SIG-M5 (cell line): ENCODE measurements around the gene TNN.

Experiments used
- DNase-seq: peaks from one replicate; lab custom pipeline; 2025; lab: John Stamatoyannopoulos, UW

The TNN gene

GRCh38 chr1:175116210-175116798, 48.7 kb downstream of the TNN start:
- DNase-seq, result no peak

- DNase-seq, result no peak
These were observed 49.3 kb downstream of the TNN start for GRCh38 chr1:175116903-175117302.

- no peak for DNase-seq
These were observed 51.0 kb downstream of the TNN start for GRCh38 chr1:175118375-175119367.

GRCh38 chr1:175120511-175120910, 52.9 kb downstream of the TNN start:
- no peak for DNase-seq

- no peak for DNase-seq
These were observed 57.2 kb downstream of the TNN start for GRCh38 chr1:175124861-175125260.

GRCh38 chr1:175126347-175126746, 58.7 kb downstream of the TNN start:
- DNase-seq, result no peak

GRCh38 chr1:175127565-175127964, 59.9 kb downstream of the TNN start:
- DNase-seq, result no peak

- no peak for DNase-seq
These were observed 60.9 kb downstream of the TNN start for GRCh38 chr1:175128523-175128922.

GRCh38 chr1:175129182-175129581, 61.5 kb downstream of the TNN start:
- DNase-seq, result no peak

- no peak for DNase-seq
These were observed 62.0 kb downstream of the TNN start for GRCh38 chr1:175129644-175129996.

GRCh38 chr1:175129997-175130648, 62.5 kb downstream of the TNN start:
- no peak for DNase-seq

- no peak for DNase-seq
These were observed 63.0 kb downstream of the TNN start for GRCh38 chr1:175130649-175131045.

GRCh38 chr1:175131095-175131494, 63.5 kb downstream of the TNN start:
- no peak for DNase-seq

GRCh38 chr1:175132436-175132835, 64.8 kb downstream of the TNN start:
- DNase-seq, result no peak

GRCh38 chr1:175133673-175134435, 66.2 kb downstream of the TNN start:
- DNase-seq, result no peak

GRCh38 chr1:175134500-175134899, 66.9 kb downstream of the TNN start:
- DNase-seq, result no peak

- no peak for DNase-seq
These were observed 68.6 kb downstream of the TNN start for GRCh38 chr1:175136246-175136645.

- no peak for DNase-seq
These were observed 69.7 kb downstream of the TNN start for GRCh38 chr1:175137369-175137768.

- no peak for DNase-seq
These were observed 70.9 kb downstream of the TNN start for GRCh38 chr1:175138579-175138978.

GRCh38 chr1:175145899-175146528, 78.4 kb downstream of the TNN start:
- DNase-seq, result no peak

- DNase-seq, result no peak
These were observed 79.0 kb downstream of the TNN start for GRCh38 chr1:175146529-175147213.
